K562 (cell line): ENCODE results near the gene ADIPOR1. TPM values are rescaled to one million over a fixed set of nuclear protein-coding genes. Genes with fewer than 3 reads are reported as not detected.
A peak's percentile ranks its signal among the peaks of the same experiment; 100 is the strongest.

ENCODE experiments used
- ATAC-seq: fragments of 200-7000 bp; cut with Tn5 transposase; 3 replicates; pipeline ENCODE4 v1.9.1; 2020; ENCODE audit warnings: moderate library complexity
- BruUV-seq: library from RNA; stranded (reverse); fragments of 400-500 nt; replicated peaks from 2 replicates; lab custom pipeline; 2021; lab: Mats Ljungman, UMichigan
- CTCF ChIA-PET: fragments of 300-600 bp; formaldehyde crosslinking; extraction: SDS; loops from one replicate; lab custom pipeline; 2021; ENCODE audit warnings: low intra/inter-chr PET ratio; lab: Yijun Ruan, JAX
- POLR2A ChIA-PET: fragments of 300-600, 350-650 bp; sonication (Branson Sonifier 250); formaldehyde crosslinking; extraction: SDS; loops from one replicate; lab custom pipeline; 2021; ENCODE audit warnings: antibody characterized with exemption, inconsistent platforms; lab: Yijun Ruan, JAX
- DNase-seq, 4 experiments: peaks; one replicate each; pipeline versions ENCODE4 v3.0.0 to v3.0.0-alpha.2; 2011 to 2018; ENCODE audit warnings: low spot score in 3 of 4, mixed read lengths in 3 of 4; ENCODE audit errors: extremely low read depth in 1 of 4
- FAIRE-seq: peaks from 2 replicates; lab custom pipeline; 2011; peaks lifted over from hg19 to GRCh38; lab: Jason Lieb, UNC
- H2AFZ ChIP-seq: 2 replicates; pipeline ENCODE4 v1.6.0; 2011; ENCODE audit warnings: low read depth, low read length, control low read depth, inconsistent platforms
- H3K27ac ChIP-seq: fragments of 200-600 bp; 3 replicates; pipeline ENCODE4 v1.8.0; 2011; ENCODE audit warnings: low read depth, mild to moderate bottlenecking, control low read depth, inconsistent platforms, low read length, moderate library complexity, mixed read lengths; ENCODE audit errors: extremely low read depth
- H3K27me3 ChIP-seq, 2 experiments: fragments of 300-600 bp in 1 of 2; 2 replicates in 1 of 2; 3 replicates in 1 of 2; pipeline versions ENCODE4 v1.6.0 to v1.8.0; 2011; ENCODE audit warnings: inconsistent platforms in 2 of 2, low read length in 2 of 2, mild to moderate bottlenecking in 1 of 2, mixed read lengths in 1 of 2, moderate library complexity in 1 of 2; ENCODE audit not compliant: control insufficient read depth in 2 of 2, insufficient read depth in 2 of 2
- H3K36me3 ChIP-seq: fragments of 300-600 bp; 3 replicates; pipeline ENCODE4 v1.8.0; 2011; ENCODE audit warnings: mild to moderate bottlenecking, low read length, inconsistent platforms; ENCODE audit not compliant: control insufficient read depth, insufficient read depth
- H3K4me1 ChIP-seq, 2 experiments: fragments of 200-600 bp in 1 of 2; replicated peaks in 1 of 2; 2 replicates in 1 of 2; 3 replicates in 1 of 2; pipeline versions ENCODE4 v1.5.1 to v1.8.0; 2011; ENCODE audit warnings: inconsistent platforms in 2 of 2, low read length in 2 of 2, mild to moderate bottlenecking in 1 of 2, mixed read lengths in 1 of 2, moderate library complexity in 1 of 2; ENCODE audit not compliant: control insufficient read depth in 2 of 2, insufficient read depth in 2 of 2
- H3K4me2 ChIP-seq: 2 replicates; pipeline ENCODE4 v1.6.1; 2011; ENCODE audit warnings: low read length, control low read depth, inconsistent platforms, mixed read lengths; ENCODE audit not compliant: insufficient read depth
- H3K4me3 ChIP-seq: fragments of 200-600 bp; sonication (generic), shearing (Covaris generic); 2 replicates; pipeline ENCODE4 v1.5.1; 2016; ENCODE audit warnings: control low read depth, inconsistent platforms
- H3K79me2 ChIP-seq: fragments of 200-600 bp; 3 replicates; pipeline ENCODE4 v1.8.0; 2011; ENCODE audit warnings: low read length, inconsistent platforms; ENCODE audit not compliant: control insufficient read depth, insufficient read depth
- H3K9ac ChIP-seq, 2 experiments: 2 replicates each; pipeline versions ENCODE4 v1.6.0 to v1.6.1; 2011; ENCODE audit warnings: low read depth in 2 of 2, low read length in 2 of 2, control low read depth in 1 of 2, inconsistent platforms in 1 of 2, mild to moderate bottlenecking in 1 of 2, mixed read lengths in 1 of 2; ENCODE audit not compliant: insufficient read depth in 1 of 2
- H3K9me1 ChIP-seq: one replicate; pipeline ENCODE4 v1.6.0; 2011; ENCODE audit warnings: inconsistent platforms, mild to moderate bottlenecking, low read length, moderate library complexity; ENCODE audit not compliant: control insufficient read depth, insufficient read depth
- H3K9me3 ChIP-seq: replicated peaks from 2 replicates; pipeline ENCODE4 v1.5.1; 2011; ENCODE audit warnings: low read depth, low read length, inconsistent platforms; ENCODE audit not compliant: control insufficient read depth, insufficient read depth
- H4K20me1 ChIP-seq: replicated peaks from 2 replicates; pipeline ENCODE4 v1.6.1; 2011; ENCODE audit warnings: low read length, inconsistent platforms, mixed read lengths; ENCODE audit not compliant: control insufficient read depth, insufficient read depth
- CBFA2T2 ChIP-seq: fragments of 450-650 bp; conservative IDR thresholded peaks from 2 replicates; pipeline ENCODE4 v1.6.1; 2017; ENCODE audit warnings: mild to moderate bottlenecking
- CBFA2T3 ChIP-seq: fragments of 450-650 bp; IDR thresholded peaks from 2 replicates; pipeline ENCODE4 v1.6.1; 2017
- CEBPB ChIP-seq: fragments of 450-650 bp; IDR thresholded peaks from 2 replicates; pipeline ENCODE4 v1.6.1; 2016; ENCODE audit warnings: missing genetic modification characterization, missing compliant biosample characterization
- CEBPG ChIP-seq, 3 experiments: fragments of 200-800 bp in 1 of 3; sonication (Bioruptor generic) in 1 of 3; sonication (generic) in 1 of 3; formaldehyde crosslinking in 1 of 3; IDR thresholded peaks in 2 of 3; conservative IDR thresholded peaks in 1 of 3; 2 replicates each; pipeline versions ENCODE4 v1.6.1 to v1.8.0; 2016 to 2022; ENCODE audit warnings: missing compliant biosample characterization in 2 of 3, missing genetic modification characterization in 2 of 3, mild to moderate bottlenecking in 1 of 3, missing genetic modification reagents in 1 of 3
- DMBX1 ChIP-seq: fragments of 250-450 bp; sonication (Bioruptor Pico); IDR thresholded peaks from 2 replicates; pipeline ENCODE4 v1.8.0; 2022; ENCODE audit warnings: inconsistent platforms, mild to moderate bottlenecking, moderate library complexity, borderline replicate concordance
- GTF2F1 ChIP-seq: IDR thresholded peaks from 2 replicates; pipeline ENCODE4 v1.6.1; 2011; ENCODE audit warnings: low read depth, low read length, improper control_type of control experiment
- HDAC3 ChIP-seq: fragments of 450-650 bp; IDR thresholded peaks from 2 replicates; pipeline ENCODE4 v1.6.1; 2018; ENCODE audit warnings: borderline replicate concordance, mild to moderate bottlenecking, moderate library complexity; ENCODE audit not compliant: partially characterized antibody
- KDM1A ChIP-seq, 2 experiments: fragments of 450-650 bp; IDR thresholded peaks; 2 replicates each; pipeline ENCODE4 v1.6.1; 2016; ENCODE audit warnings: mild to moderate bottlenecking in 2 of 2
- RCOR1 ChIP-seq, 2 experiments: IDR thresholded peaks; 2 replicates each; pipeline ENCODE4 v1.6.1; 2012; ENCODE audit warnings: low read depth in 2 of 2, low read length in 2 of 2, borderline replicate concordance in 1 of 2, improper control_type of control experiment in 1 of 2
- ZNF586 ChIP-seq: fragments of 450-650 bp; formaldehyde crosslinking; conservative IDR thresholded peaks from 2 replicates; pipeline ENCODE4 v1.4.0; 2020; ENCODE audit warnings: mild to moderate bottlenecking, moderate library complexity
- WGBS: fragments of 100-300 bp; shearing (Covaris generic); methylation state at CpG from one replicate; pipeline ENCODE4 v1.1.6; 2016; ENCODE audit warnings: low coverage, mixed read lengths; ENCODE audit not compliant: insufficient coverage; ENCODE audit errors: missing lambda C conversion rate; 5-methylcytosine and 5-hydroxymethylcytosine counted together
- in situ Hi-C: fragments of 300-500 bp; cut with MboI; formaldehyde crosslinking; loops from 4 replicates; pipeline ENCODE4 v1.15.0; 2018; ENCODE audit warnings: inconsistent platforms, mixed read lengths
- intact Hi-C: fragments of 100-400 bp; cut with micrococcal nuclease; formaldehyde crosslinking; loops from 2 replicates; pipeline ENCODE4 v1.14.2; 2022
- polyA plus RNA-seq, 8 experiments: library from polyadenylated mRNA; depleted of rRNA in 4 of 8; stranded (reverse) in 5 of 8; unstranded in 3 of 8; fragments of >200 nt; fragmentation: Nextera tagmentation in 2 of 8; fragmentation: Illumina TruSeq in 1 of 8; extraction: Ambion mirVana in 2 of 8; extraction: Trizol in 1 of 8; gene quantifications; 2 replicates each; pipeline versions ENCODE4 v1.2.1 to v1.2.3, GENCODE V29; 2011 to 2014; ENCODE audit warnings: inconsistent platforms in 1 of 8, missing spikeins in 1 of 8
- total RNA-seq, 7 experiments: library from RNA; depleted of rRNA in 6 of 7; stranded (reverse); fragments of >200 nt in 6 of 7; fragmentation: Illumina TruSeq in 2 of 7; extraction: Trizol in 2 of 7; gene quantifications; 2 replicates each; pipeline versions ENCODE4 v1.2.1 to v1.2.3, GENCODE V29; 2011 to 2021; ENCODE audit warnings: low replicate concordance in 1 of 7

Gene ADIPOR1
- total and polyA plus RNA-seq, 9 of the 15 experiments (the other 6 are each of a cell fraction or from before 2014, with no cell fraction given): 29.0 to 217 (median 100) TPM

GRCh38 chr1:202979459-202979858, 21.3 kb upstream of the ADIPOR1 start:
- CTCF ChIA-PET: no interaction called here
- Histone ChIP-seq H3K36me3 (no peaks in the 10 kb centered on the region), H3K79me2 (no peaks in the 10 kb centered on the region), H3K4me1 (peaks cover 0 to 4% of the 10 kb centered on the region in 2 experiments; a peak in 2 of 5 replicates), H3K27me3 (peaks cover 4 to 11% of the 10 kb centered on the region in 2 experiments; a peak in 2 of 5 replicates), H3K4me3 (no peak overlapping the region), H3K9me3 (no peaks in the 10 kb centered on the region), H2AFZ (no peak overlapping the region), H3K4me2 (no peak overlapping the region), H3K27ac (no peak overlapping the region), H3K9me1 (no peaks in the 10 kb centered on the region), H3K9ac (no peak overlapping the region), H4K20me1 (no peaks in the 10 kb centered on the region)
- 4% methylated on average over 2 of the region's 2 CpGs for WGBS
- intact Hi-C loops (no loop called here), in situ Hi-C loops (no loop called here)
- DNase-seq (peak in 1 of 4 experiments; percentile 8), FAIRE-seq (no peak), ATAC-seq (no peak)
- TF ChIP-seq GTF2F1 (no peak), CBFA2T2 (peak; percentile 35), CBFA2T3 (peak; percentile 59), RCOR1 (IDR thresholded peaks at IDR 0.05; ENCODE audit: borderline replicate concordance in 1 of 2, low read depth in 2 of 2, low read length in 2 of 2) (0 out of 4 replicates have a peak, but pooled peaks of 1 of the 2 experiments have one; percentile 18), KDM1A (IDR thresholded peaks at IDR 0.05) (peak in 1 of 2 experiments; percentile 55; a peak in 2 of 4 replicates)
- BruUV-seq: no TSS peak
- POLR2A ChIA-PET: interaction anchor here (0.9 kb wide), 1 partner anchor 12 kb away, joined by 5 read pairs; no protein-coding TSS in a partner anchor

DNA sequence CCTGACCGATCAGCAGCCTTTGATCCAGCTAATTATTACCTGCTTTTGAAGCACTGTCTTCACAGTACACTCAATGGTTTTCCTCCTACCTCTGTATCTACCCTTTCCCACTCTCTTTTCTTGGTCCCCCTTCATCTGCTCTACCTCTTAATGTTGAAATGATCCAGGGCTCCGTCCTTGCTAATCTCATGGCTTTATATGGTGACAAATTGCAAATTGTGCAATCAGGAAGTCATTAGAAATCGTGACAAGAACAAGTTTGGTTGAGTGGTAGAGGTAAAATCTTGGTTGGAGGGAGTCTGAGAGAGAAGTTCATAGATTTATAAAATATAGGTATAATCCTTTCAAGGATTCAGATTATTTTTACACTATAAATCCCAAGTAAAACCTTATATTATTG, 18.5 kb upstream of the ADIPOR1 start:
- H3K9me1 ChIP-seq: no peaks in the 10 kb centered on the region
- no peak overlapping the region for H2AFZ ChIP-seq
- no peaks in the 10 kb centered on the region for H3K36me3 ChIP-seq
- ATAC-seq (no peak), DNase-seq (no peak)
- no TSS peak for BruUV-seq
- no peak overlapping the region for H3K9ac ChIP-seq
- H3K4me2 ChIP-seq: no peak overlapping the region
- TF ChIP-seq HDAC3 (no peak), ZNF586 (no peak), CEBPB (tag) (peak; percentile 91), CEBPG (CRISPR knock-in tag; IDR thresholded peaks at IDR 0.05) (peak; percentile 54), CEBPG (tag; conservative IDR thresholded peaks at IDR 0.05 in 1 of 2, IDR thresholded peaks at IDR 0.05 in 1 of 2) (peak; percentile 76 to 82), DMBX1 (CRISPR knock-in tag) (no peak)
- TF ChIP-seq, all 486 proteins: peak for 2
- no peaks in the 10 kb centered on the region for H3K79me2 ChIP-seq
- 2% methylated on average over 3 of the region's 3 CpGs for WGBS
- H4K20me1 ChIP-seq: no peaks in the 10 kb centered on the region
- no peak overlapping the region for H3K4me3 ChIP-seq
- intact Hi-C loops: no loop called here
- no peak for FAIRE-seq
- CTCF ChIA-PET: no interaction called here
- in situ Hi-C loops: no loop called here
- no peak overlapping the region for H3K27ac ChIP-seq
- peaks cover 0 to 2% of the 10 kb centered on the region in 2 experiments; a peak in 2 of 5 replicates for H3K4me1 ChIP-seq
- POLR2A ChIA-PET: interaction anchor here (1.1 to 1.9 kb wide), 3 partner anchors 9 to 31 kb away, joined by 3 to 8 read pairs (median 4); partner anchors contain the start of gene TMEM183A
- no peaks in the 10 kb centered on the region for H3K9me3 ChIP-seq
- H3K27me3 ChIP-seq: peaks cover 4 to 11% of the 10 kb centered on the region in 2 experiments; a peak in 2 of 5 replicates
